KMS-11 (cell line): ENCODE measurements around the gene WIPF1.

ENCODE experiments used
- H2AFZ ChIP-seq: fragments of 200-600 bp; sonication (generic); 2 replicates; pipeline ENCODE4 v1.6.1; 2016; ENCODE audit warnings: antibody characterized with exemption, mixed run types, low read depth
- H3K27ac ChIP-seq: fragments of 200-600 bp; sonication (generic); 2 replicates; pipeline ENCODE4 v1.6.1; 2016; ENCODE audit warnings: mild to moderate bottlenecking, mixed run types
- H3K27me3 ChIP-seq: fragments of 200-600 bp; sonication (generic); 2 replicates; pipeline ENCODE4 v1.6.1; 2017; ENCODE audit warnings: mild to moderate bottlenecking, low read depth, mixed run types, moderate library complexity; ENCODE audit not compliant: insufficient read depth
- H3K36me3 ChIP-seq: fragments of 200-600 bp; sonication (generic); 2 replicates; pipeline ENCODE4 v1.6.1; 2017; ENCODE audit warnings: mild to moderate bottlenecking, mixed run types; ENCODE audit not compliant: insufficient read depth
- H3K4me1 ChIP-seq: fragments of 200-600 bp; sonication (generic); 2 replicates; pipeline ENCODE4 v1.6.1; 2016; ENCODE audit warnings: mild to moderate bottlenecking, low read depth, mixed run types; ENCODE audit not compliant: poor library complexity, severe bottlenecking
- H3K4me2 ChIP-seq: fragments of 200-600 bp; sonication (generic); 2 replicates; pipeline ENCODE4 v1.7.0; 2016; ENCODE audit warnings: mild to moderate bottlenecking, mixed run types
- H3K4me3 ChIP-seq: fragments of 200-600 bp; sonication (generic); IDR thresholded peaks from 2 replicates; pipeline ENCODE4 v1.6.1; 2017; ENCODE audit warnings: low read depth, low read length, mixed read lengths; ENCODE audit not compliant: insufficient read depth
- H3K79me2 ChIP-seq: fragments of 200-600 bp; sonication (generic); 2 replicates; pipeline ENCODE4 v1.6.1; 2016; ENCODE audit warnings: low read depth, mixed run types; ENCODE audit not compliant: insufficient read depth
- H3K9ac ChIP-seq: fragments of 200-600 bp; sonication (generic); 2 replicates; pipeline ENCODE4 v1.6.1; 2016; ENCODE audit warnings: mild to moderate bottlenecking, mixed run types
- H4K20me1 ChIP-seq: fragments of 200-600 bp; sonication (generic); 2 replicates; pipeline ENCODE4 v1.6.1; 2016; ENCODE audit warnings: mild to moderate bottlenecking, mixed run types; ENCODE audit not compliant: insufficient read depth
- TF ChIP-seq, protein P1 (sequence below): fragments of 200-600 bp; sonication (generic); conservative IDR thresholded peaks from 2 replicates; pipeline ENCODE4 v1.6.1; 2017; ENCODE audit warnings: low read depth, mild to moderate bottlenecking, antibody characterized with exemption, low read length, moderate library complexity, mixed read lengths

The WIPF1 gene

DNA sequence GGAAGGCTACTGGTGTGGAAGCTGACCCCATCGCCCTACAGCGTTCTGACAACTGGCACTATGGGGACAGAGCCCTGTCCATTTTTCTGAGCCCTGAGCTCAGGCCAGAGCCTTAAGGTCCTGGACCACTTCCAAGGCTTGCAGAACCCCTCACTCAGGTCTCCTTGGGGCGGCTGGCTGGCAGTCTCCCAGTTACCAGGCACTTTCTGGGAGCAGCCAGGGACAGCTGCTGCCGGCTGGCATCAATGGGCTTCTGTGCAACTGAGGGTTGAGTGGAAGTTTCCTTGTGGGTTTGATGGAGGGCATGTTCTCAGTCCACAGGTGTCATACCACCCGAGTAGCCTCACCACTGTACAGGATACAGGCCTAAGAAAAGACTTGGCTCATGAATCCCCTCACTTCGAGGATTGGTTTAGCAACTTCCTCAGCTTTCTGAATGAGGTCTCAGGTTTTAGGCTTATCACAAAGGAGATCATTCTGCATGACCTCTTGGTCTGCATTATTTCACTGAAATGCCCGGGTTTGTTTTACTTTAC lies 27.4 kb upstream of the WIPF1 start:
- H3K36me3 ChIP-seq, result no peaks in the 10 kb centered on the region
- no peaks in the 10 kb centered on the region for H3K27me3 ChIP-seq
- H3K4me3 ChIP-seq, result no peak overlapping the region
- no peak overlapping the region for H3K27ac ChIP-seq
- no peak overlapping the region for H3K4me2 ChIP-seq
- no peak overlapping the region for H3K9ac ChIP-seq
- TF ChIP-seq, protein P1, sequence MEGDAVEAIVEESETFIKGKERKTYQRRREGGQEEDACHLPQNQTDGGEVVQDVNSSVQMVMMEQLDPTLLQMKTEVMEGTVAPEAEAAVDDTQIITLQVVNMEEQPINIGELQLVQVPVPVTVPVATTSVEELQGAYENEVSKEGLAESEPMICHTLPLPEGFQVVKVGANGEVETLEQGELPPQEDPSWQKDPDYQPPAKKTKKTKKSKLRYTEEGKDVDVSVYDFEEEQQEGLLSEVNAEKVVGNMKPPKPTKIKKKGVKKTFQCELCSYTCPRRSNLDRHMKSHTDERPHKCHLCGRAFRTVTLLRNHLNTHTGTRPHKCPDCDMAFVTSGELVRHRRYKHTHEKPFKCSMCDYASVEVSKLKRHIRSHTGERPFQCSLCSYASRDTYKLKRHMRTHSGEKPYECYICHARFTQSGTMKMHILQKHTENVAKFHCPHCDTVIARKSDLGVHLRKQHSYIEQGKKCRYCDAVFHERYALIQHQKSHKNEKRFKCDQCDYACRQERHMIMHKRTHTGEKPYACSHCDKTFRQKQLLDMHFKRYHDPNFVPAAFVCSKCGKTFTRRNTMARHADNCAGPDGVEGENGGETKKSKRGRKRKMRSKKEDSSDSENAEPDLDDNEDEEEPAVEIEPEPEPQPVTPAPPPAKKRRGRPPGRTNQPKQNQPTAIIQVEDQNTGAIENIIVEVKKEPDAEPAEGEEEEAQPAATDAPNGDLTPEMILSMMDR, result no peak
- H2AFZ ChIP-seq, result no peak overlapping the region
- H3K4me1 ChIP-seq, result peaks cover 12% of the 10 kb centered on the region
- H4K20me1 ChIP-seq, result no peaks in the 10 kb centered on the region
- no peaks in the 10 kb centered on the region; the same call in 1 of the 2 replicates for H3K79me2 ChIP-seq

DNA sequence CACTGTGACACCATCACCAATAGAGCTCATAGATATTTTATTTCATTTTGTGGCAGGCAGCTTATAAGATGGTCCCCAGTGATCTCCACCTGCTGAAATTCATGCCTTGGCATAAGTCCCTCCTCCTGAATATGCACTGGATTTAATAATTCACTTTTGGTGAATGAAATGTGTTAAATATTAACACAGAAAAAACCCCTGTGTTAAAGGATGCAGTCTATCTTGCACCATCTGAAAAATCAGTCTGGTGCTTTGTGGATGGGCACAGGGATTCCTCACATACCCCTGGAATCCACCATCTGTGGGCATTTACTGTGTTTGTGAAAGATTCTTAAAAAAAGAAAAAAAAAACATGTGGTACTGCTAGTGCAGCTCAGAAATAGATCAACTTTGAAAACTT lies 26.1 kb upstream of the WIPF1 start:
- H3K79me2 ChIP-seq, result no peaks in the 10 kb centered on the region; the same call in 1 of the 2 replicates
- H3K4me3 ChIP-seq, result no peak overlapping the region
- H3K4me1 ChIP-seq, result peaks cover 13% of the 10 kb centered on the region
- no peak overlapping the region for H2AFZ ChIP-seq
- no peak overlapping the region for H3K27ac ChIP-seq
- H3K9ac ChIP-seq, result no peak overlapping the region
- H4K20me1 ChIP-seq, result no peaks in the 10 kb centered on the region
- no peak overlapping the region for H3K4me2 ChIP-seq
- H3K36me3 ChIP-seq, result no peaks in the 10 kb centered on the region
- no peaks in the 10 kb centered on the region for H3K27me3 ChIP-seq
- TF ChIP-seq, protein P1, result no peak

DNA sequence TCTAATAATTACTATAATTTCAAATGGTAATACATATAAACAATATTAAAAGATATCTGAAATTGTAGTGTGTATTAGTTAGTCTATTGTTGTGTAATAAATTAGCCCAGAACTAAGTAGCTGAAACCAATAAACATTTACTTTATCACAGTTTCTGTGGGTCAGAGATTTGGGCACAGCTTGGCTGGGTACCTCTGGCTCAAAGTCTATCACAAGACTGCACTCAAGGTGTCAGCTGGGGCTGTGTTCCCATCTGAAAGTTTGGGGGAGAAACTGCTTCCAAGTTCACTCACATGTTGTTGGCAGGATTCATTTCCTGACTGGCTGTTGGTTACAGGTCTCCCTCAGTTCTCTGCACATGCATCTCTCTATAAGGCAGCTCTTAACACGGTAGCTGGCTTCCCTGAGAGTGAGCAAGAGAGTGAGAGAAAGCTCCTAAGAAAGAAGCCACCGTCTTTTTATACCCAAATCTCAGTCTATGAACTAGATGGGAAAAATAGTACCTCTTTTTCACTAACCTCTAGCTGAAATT lies 25.6 kb upstream of the WIPF1 start:
- Histone ChIP-seq H4K20me1 (no peaks in the 10 kb centered on the region), H3K4me3 (no peak overlapping the region), H3K4me1 (peaks cover 18% of the 10 kb centered on the region), H3K79me2 (no peaks in the 10 kb centered on the region; the same call in 1 of the 2 replicates), H3K9ac (no peak overlapping the region), H2AFZ (no peak overlapping the region), H3K4me2 (no peak overlapping the region; the same call in 1 of the 2 replicates), H3K36me3 (no peaks in the 10 kb centered on the region), H3K27ac (no peak overlapping the region), H3K27me3 (no peaks in the 10 kb centered on the region)
- TF ChIP-seq, protein P1, result no peak

DNA sequence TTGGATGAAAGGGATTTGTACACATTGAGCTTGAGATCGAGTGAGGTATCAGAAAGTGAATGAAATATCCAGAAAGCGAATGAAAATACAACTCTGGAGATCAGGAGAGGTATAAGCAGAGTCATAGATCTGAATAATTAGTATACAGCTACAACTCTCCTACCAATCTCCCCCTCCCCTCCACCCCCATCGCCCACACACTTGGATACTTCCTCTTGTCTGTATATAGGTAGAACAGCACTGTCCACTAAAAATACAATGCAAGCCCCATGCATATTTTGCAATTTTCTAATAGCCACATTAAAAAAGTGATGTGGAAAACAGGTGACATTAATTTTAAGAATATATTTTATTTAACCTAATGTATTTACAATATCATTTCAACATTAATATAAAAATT lies 23.7 kb upstream of the WIPF1 start:
- no peak overlapping the region for H3K27ac ChIP-seq
- no peaks in the 10 kb centered on the region for H3K36me3 ChIP-seq
- H3K4me3 ChIP-seq, result no peak overlapping the region
- TF ChIP-seq, protein P1, result no peak
- H2AFZ ChIP-seq, result no peak overlapping the region
- H3K4me1 ChIP-seq, result peaks cover 36% of the 10 kb centered on the region
- no peaks in the 10 kb centered on the region; the same call in 1 of the 2 replicates for H3K79me2 ChIP-seq
- no peak overlapping the region for H3K4me2 ChIP-seq
- no peaks in the 10 kb centered on the region for H4K20me1 ChIP-seq
- no peaks in the 10 kb centered on the region for H3K27me3 ChIP-seq
- H3K9ac ChIP-seq, result no peak overlapping the region
